ENCODE results near the gene SATB2.

DNA sequence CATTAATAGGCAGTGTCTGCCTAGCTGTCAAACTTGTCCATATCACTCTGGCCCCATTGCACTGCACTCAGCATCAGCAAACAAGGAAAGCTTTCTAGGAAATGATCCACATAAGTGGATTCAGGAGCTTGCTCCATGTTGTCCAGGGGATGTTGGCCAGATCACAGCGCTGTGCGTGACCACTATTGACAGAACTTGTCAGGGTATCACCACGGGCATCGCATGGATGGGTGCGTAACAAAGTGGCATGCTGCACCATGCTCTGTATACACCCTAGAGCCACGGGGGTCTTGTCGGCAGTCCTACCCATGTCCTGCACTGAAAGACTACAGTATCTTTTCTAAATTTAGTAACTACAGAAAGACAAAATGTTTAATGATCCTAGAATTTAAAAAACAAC lies 15.6 kb downstream of the SATB2 start:
- TF ChIP-seq RAD21 (conservative IDR thresholded peaks at IDR 0.05) (no peak), POLR2AphosphoS5 (IDR thresholded peaks at IDR 0.05) (no peak), CTCF (IDR thresholded peaks at IDR 0.05; ENCODE audit: poor library complexity, severe bottlenecking) (no peak), EZH2 (IDR thresholded peaks at IDR 0.05; ENCODE audit: borderline replicate concordance, insufficient read depth, low read length, poor library complexity, severe bottlenecking) (no peak), TAF1 (IDR thresholded peaks at IDR 0.05; ENCODE audit: low read depth) (no peak), REST (IDR thresholded peaks at IDR 0.05; ENCODE audit: borderline replicate concordance) (no peak), EP300 (conservative IDR thresholded peaks at IDR 0.05; ENCODE audit: poor library complexity, severe bottlenecking) (no peak)
